ENCODE data around the gene TBATA.
"Not testable (repeated sequence)": the region's sequence is repeated elsewhere in the genome, so short reads cannot be mapped to it uniquely, and the experiment has no call there.

The TBATA gene

GRCh38 chr10:70777063-70777875 lies 7.9 kb downstream of the TBATA start:
- DNase-seq: no peak

GRCh38 chr10:70776455-70777005 lies 8.6 kb downstream of the TBATA start:
- DNase-seq: no peak

DNA sequence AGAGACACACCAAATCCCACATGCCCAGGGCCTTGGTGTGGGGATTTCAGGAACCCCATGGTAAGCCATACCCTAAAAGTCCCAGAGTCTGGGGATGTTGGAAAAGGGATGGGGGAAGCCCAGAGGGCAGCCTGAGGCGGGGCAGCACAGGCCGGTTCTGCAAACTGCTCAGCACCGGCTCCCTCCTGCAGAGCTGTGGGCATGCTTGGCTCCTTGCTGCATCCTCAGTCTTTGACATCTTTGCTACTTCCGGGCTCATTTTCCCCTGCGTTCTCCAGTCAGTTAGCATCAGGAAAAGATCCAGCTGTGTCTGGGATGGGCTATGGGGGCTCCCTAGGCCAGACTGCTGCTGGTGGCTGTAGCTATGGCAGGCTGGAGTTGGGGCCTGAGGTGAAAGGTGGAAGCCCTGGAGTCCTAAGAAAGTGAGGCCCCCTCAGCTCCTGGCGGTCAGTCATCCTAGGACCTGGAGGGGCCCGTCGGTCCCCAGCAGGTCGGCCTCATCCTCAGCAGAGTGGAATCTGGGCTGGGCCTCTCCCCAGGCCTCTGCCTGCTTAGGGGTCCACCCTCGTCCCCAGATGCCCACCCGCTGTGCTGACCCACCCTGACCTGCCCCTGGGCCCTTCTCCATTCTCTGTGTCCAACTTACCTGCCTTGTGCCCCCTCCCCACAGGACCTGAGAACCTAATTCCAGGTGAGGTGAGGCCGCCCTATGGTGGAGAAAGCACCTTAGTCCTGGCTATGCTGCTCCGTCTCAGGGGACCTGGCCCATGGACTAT lies 9.3 kb downstream of the TBATA start:
- DNase-seq: no peak

GRCh38 chr10:70774810-70775678 lies 10.1 kb downstream of the TBATA start:
- DNase-seq: no peak

DNA sequence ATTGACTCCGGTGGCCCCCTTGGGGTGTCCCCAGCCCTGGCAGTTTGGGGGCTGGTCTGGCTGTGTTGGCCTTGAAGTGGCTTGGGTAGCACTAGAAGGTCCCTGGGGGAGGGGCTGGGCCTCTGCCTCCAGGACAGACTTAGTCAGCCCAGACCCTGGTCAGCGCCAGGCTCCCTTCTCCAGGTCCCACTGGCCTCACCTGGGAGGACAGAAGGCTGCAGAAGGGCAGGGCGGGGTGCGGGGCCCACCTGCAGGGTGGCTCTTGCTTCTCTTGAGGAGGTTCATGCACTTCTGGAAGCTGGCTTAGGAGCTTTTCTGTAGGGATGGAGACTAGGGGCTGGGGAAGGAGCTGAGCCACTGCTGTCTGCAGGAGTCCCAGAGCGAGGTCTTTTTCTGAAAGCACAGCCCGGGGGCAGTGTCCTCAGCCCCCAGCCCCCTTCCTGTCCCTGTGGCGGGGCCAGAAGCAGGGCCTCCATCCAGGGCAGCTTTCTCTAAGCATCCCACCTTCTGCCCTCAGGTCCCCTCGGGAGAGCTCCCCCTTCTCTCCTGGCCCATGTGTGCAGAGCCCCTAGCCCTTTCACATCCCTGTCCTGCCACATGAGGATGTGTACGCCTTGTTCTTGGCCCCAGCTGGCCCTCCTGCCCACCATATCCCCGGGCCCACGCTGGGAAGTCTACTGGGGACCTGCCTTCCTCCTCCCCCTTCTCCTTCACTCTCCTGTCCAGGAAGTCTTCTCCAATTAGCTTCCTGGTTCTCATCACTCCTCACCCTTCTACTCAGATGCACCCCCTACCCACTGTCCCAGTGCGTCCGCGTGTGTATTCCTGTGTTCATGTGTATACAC lies 11.0 kb downstream of the TBATA start:
- DNase-seq: no peak

DNA sequence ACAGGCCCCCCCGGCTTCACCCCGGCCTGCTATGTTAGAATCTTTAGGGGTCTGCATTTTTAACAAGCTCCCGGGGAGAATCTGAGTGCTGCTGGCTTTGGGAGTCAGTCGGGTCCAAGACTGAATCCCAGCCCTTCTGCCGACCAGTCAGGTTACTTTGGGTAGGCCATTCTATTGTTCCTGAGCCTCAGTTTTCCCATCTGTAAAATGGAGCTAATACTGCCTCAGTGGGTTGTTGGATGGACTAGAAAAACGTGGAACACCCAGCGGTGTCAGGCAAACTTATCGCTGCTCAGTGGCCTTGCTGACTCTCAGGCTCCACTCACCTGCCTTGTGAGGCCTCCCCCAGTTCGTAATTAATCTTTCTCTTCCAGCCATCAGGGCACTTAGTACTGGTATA lies 11.7 kb downstream of the TBATA start:
- no peak for DNase-seq

DNA sequence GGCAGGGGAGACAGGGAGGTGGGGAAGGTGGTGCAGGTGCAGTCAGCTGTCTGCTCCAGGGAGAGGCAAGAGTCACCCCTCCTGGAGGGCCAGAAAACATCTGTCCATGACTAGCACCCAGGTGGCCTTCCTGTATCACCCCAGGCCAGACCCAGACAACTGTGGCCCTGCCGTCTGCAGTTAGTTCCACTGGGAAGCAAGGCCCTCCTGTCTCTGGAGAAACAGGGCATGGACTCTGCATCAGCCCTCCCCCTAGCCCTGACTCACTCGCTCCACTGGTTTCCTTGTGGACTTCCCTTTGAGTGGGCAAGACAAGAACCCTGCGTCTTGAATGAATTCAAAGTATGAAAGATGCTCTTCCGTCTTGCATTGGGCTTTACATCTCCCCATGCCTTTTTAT lies 12.6 kb downstream of the TBATA start:
- DNase-seq: no peak

- DNase-seq: no peak
Observed at GRCh38 chr10:70771311-70772194, 13.6 kb downstream of the TBATA start.

GRCh38 chr10:70770516-70770915 lies 14.7 kb downstream of the TBATA start:
- not testable (repeated sequence) for DNase-seq

DNA sequence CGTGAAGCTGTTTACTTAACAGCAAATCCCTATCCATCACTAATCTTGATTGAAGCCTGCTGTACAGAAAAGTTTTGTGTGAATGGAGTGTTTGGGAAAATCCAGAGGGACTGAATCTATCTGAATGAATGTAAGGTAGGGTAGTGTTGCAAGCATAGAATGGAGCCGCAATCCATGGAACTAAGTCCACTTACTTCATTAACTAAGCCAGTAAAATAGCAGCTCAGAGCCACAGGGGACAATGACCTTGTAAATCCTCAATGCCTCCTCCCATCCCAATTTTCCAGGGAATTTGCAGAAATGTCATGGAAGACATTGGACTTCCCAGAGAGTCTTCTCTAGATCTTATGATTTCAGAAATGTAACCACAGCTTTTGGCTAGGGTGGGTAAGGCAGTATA lies 15.2 kb downstream of the TBATA start:
- DNase-seq: no peak

DNA sequence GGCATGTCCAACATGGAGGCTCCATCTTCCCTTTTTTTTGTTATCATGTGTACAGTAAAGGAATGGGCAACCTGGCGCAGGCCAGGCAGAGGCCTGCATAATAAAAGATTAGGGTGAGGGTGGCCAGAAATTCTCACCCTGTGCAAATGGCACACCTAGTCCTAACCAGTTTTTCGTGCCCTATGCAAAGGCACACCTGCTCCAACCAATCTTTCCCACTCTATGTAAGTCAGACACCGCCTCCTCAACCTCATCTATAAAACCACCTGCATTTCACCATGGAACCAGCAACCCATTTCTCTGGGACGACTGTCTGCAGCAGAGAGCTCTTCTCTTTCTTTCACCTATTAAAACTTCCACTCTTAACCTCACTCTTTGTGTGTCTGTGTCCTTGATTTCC lies 16.1 kb downstream of the TBATA start:
- DNase-seq: no peak

- DNase-seq: not testable (repeated sequence)
Observed at GRCh38 chr10:70768026-70768685, 17.0 kb downstream of the TBATA start.

DNA sequence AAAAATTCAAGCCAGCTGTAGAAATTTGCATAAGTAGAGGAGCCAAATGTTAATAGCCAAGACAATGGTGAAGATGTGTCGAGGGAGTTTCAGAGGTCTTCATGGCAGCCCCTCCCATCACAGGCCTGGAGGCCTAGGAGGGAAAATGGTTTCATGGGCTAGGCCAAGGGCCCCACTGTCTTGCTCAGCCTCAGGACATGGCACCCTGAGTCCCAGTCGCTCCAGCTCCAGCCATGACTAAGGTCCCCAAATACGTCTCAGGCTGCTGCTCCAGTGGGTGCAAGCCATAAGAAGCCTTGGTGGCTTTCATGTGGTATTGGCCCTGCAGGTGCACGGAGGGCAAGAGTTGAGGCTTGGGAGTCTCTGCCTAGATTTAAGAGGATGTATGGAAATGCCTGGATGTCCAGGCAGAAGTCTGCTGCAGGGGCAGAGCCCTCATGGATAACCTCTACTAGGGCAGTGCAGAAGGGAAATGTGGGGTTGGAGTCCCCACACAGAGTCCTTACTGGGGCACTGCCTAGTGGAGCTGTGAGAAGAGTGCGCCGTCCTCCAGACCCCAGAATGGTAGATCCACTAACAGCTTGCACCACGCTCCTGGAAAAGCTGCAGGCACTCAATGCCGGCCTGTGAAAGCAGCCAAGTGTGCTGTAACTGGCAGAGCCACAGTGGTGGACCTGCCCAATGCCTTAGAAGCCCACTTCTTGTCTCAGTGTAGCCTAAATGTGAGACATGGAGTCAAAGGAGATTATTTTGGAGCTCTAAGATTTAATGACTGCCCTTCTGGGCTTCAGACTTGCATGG lies 19.2 kb downstream of the TBATA start:
- no peak for DNase-seq

DNA sequence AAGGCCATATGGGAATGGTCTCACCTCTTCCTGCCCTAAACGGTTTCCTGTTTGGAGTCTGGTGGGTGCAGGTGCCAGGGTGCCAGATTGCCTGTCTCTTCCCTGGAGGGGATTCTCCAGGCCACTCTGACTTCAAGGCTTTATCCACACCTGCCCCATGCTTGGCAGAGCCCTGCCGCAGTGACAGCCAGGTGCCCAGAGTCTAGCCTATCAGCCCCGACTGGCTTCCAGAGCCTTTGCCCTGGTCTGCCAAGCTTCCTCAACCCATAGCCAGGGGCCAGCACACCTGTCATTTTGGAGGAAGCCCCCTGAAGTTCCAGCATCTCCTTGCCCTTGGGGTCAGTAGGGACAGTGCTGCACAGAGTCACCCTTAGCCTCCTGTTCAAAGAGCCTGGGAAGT lies 21.6 kb downstream of the TBATA start:
- no peak for DNase-seq

GRCh38 chr10:70762441-70763175 lies 22.6 kb downstream of the TBATA start:
- DNase-seq: no peak

DNA sequence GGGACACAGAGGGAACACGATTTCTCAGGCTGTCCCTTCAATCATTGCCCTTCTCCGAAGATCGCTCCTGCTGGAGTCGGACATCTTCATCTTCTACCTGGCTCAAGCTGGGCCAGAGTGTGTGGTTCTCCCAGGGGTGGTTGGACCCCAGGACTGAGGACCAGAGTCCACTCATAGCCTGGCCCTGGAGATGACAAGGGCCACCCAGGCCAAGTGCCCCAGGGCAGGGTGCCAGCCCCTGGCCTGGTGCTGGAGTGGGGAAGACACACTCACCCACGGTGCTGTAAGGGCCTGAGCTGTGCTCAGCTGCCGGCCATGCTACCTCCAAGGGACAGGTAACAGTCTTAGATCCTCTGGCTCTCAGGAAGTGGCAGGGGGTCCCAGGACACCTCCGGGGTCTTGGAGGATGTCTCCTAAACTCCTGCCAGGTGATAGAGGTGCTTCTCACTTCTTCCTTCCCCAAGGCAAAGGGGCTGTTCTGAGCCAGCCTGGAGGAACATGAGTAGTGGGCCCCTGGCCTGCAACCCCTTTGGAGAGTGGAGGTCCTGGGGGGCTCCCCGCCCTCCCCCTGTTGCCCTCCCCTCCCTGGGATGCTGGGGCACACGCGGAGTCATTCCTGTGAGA lies 23.3 kb downstream of the TBATA start:
- DNase-seq: no peak

- DNase-seq: no peak
Observed at GRCh38 chr10:70761031-70761601, 24.1 kb downstream of the TBATA start.

GRCh38 chr10:70760271-70760787 lies 24.8 kb downstream of the TBATA start:
- no peak for DNase-seq

Measured in CD4-positive, alpha-beta T cell treated with Interleukin-4 for 1 hour (primary cell).